HEK293T (cell line): ENCODE results near the gene CCT3.
"Not testable (repeated sequence)": the region's sequence is repeated elsewhere in the genome, so short reads cannot be mapped to it uniquely, and the experiment has no call there.

Experiments
- CTCF ChIA-PET: fragments of 350-600 bp; formaldehyde crosslinking; extraction: SDS; loops from one replicate; lab custom pipeline; 2021; ENCODE audit warnings: antibody characterized with exemption, inconsistent platforms; lab: Yijun Ruan, JAX
- POLR2A ChIA-PET: fragments of 350-600 bp; formaldehyde crosslinking; extraction: SDS; loops from one replicate; lab custom pipeline; 2020; ENCODE audit warnings: antibody characterized with exemption, inconsistent platforms; lab: Yijun Ruan, JAX
- DNase-seq: peaks from one replicate; pipeline ENCODE4 v3.0.0; 2012; ENCODE audit warnings: mixed read lengths; ENCODE audit errors: extremely low spot score
- ARNT ChIP-seq: fragments of 450-650 bp; IDR thresholded peaks from 2 replicates; pipeline ENCODE4 v1.6.1; 2017; ENCODE audit warnings: mild to moderate bottlenecking
- BHLHE40 ChIP-seq: fragments of 450-650 bp; IDR thresholded peaks from 2 replicates; pipeline ENCODE4 v1.6.1; 2016; ENCODE audit warnings: mild to moderate bottlenecking, moderate library complexity, borderline replicate concordance
- CTBP1 ChIP-seq: fragments of 450-650 bp; IDR thresholded peaks from 2 replicates; pipeline ENCODE4 v1.6.1; 2016; ENCODE audit warnings: borderline replicate concordance
- ELF4 ChIP-seq: fragments of 450-650 bp; IDR thresholded peaks from 2 replicates; pipeline ENCODE4 v1.6.1; 2017; ENCODE audit warnings: antibody characterized with exemption
- FOXA1 ChIP-seq: fragments of 450-650 bp; IDR thresholded peaks from 2 replicates; pipeline ENCODE4 v1.6.1; 2016; ENCODE audit warnings: mild to moderate bottlenecking
- FOXK2 ChIP-seq: fragments of 450-650 bp; IDR thresholded peaks from 2 replicates; pipeline ENCODE4 v1.6.1; 2016; ENCODE audit warnings: mild to moderate bottlenecking
- FOXM1 ChIP-seq: fragments of 450-650 bp; IDR thresholded peaks from 2 replicates; pipeline ENCODE4 v1.6.1; 2017; ENCODE audit warnings: mild to moderate bottlenecking, borderline replicate concordance
- HDGF ChIP-seq: fragments of 450-650 bp; IDR thresholded peaks from 2 replicates; pipeline ENCODE4 v1.6.1; 2017; ENCODE audit warnings: antibody characterized with exemption, borderline replicate concordance
- L3MBTL2 ChIP-seq: fragments of 450-650 bp; conservative IDR thresholded peaks from 2 replicates; pipeline ENCODE4 v1.6.1; 2016; ENCODE audit warnings: mild to moderate bottlenecking
- LEF1 ChIP-seq: fragments of 450-650 bp; IDR thresholded peaks from 2 replicates; pipeline ENCODE4 v1.6.1; 2017; ENCODE audit warnings: mild to moderate bottlenecking, borderline replicate concordance
- NFRKB ChIP-seq: fragments of 450-650 bp; IDR thresholded peaks from 2 replicates; pipeline ENCODE4 v1.6.1; 2016; ENCODE audit warnings: mild to moderate bottlenecking, moderate library complexity
- SP1 ChIP-seq: fragments of 450-650 bp; IDR thresholded peaks from 2 replicates; pipeline ENCODE4 v1.6.1; 2017
- SUZ12 ChIP-seq: fragments of 450-650 bp; IDR thresholded peaks from 2 replicates; pipeline ENCODE4 v1.6.1; 2016; ENCODE audit warnings: mild to moderate bottlenecking
- TARDBP ChIP-seq: fragments of 450-650 bp; IDR thresholded peaks from 2 replicates; pipeline ENCODE4 v1.6.1; 2016
- ZNF384 ChIP-seq: fragments of 450-650 bp; IDR thresholded peaks from 2 replicates; pipeline ENCODE4 v1.6.1; 2016
- TF ChIP-seq, protein P1 (sequence below): fragments of 450-650 bp; IDR thresholded peaks from 2 replicates; pipeline ENCODE4 v1.6.1; 2016

CCT3 gene

DNA sequence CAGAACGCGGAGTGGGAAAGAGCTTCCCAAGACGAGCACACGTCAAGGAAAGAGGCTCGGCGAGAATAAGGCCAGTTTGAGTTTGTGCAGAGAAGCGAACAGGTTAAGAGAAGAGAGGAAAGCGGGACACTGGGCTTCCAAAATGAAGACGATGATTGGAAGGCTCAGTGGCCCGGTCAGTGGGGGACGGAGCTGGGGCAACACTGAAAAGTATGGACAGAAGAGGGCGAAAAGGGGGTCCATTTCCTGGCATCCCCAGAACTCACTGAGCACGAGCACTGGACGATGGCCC is 258 bp downstream of the CCT3 start:
- ChIA-PET POLR2A (interaction anchor here (0.7 to 1.5 kb wide), 17 partner anchors 8 to 246 kb away, joined by 3 to 9 read pairs (median 3); partner anchors contain the start of genes PMF1 and SMG5), CTCF (interaction anchor here (1.0 kb wide), 1 partner anchor 48 kb away, joined by 3 read pairs; no protein-coding TSS in a partner anchor)

DNA sequence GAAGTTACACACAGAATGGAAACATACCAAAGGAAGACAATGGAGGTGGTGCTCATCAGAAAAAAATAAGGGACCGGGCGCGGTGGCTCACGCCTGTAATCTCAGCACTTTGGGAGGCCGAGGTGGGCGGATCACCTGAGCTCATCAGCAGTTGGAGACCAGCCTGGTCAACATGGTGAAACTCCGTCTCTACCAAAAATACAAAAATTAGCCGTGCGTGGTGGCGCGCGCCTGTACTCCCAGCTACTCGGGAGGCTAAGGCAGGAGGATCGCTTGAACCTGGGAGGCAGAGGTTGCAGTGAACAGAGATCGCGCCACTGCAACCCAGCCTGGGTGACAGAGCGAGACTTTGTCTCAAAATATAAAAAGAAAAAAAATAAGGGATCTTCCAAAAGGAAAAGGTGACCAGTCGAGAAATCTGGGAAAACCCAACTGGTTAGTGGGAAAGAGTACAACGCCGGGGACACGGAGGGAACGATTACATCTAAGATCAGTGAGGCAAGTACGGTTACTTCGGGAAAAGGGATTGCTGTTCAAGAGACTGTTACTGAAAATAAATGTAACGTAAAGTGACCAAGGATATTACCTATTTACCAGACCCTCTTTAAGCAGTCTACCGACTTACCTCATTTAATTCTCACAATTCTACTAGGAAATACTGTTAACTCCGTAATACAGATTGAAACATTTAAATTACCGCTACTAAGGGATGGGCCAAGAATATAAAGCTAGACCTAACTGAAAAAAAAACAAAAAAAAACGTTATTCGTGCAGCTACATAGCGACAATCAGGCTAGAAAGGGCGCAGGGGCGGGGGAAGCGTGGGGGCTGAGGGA is 822 bp downstream of the CCT3 start:
- ChIA-PET POLR2A (interaction anchor here (0.7 to 1.5 kb wide), 14 partner anchors 10 to 246 kb away, joined by 3 to 9 read pairs (median 3); partner anchors contain the start of genes PMF1 and SMG5), CTCF (interaction anchor here (0.6 to 1.0 kb wide), 4 partner anchors 9 to 48 kb away, joined by 3 to 5 read pairs (median 4); no protein-coding TSS in a partner anchor)
- DNase-seq, result no peak
- no peak for TF ChIP-seq ZNF384
- TF ChIP-seq, protein P1, sequence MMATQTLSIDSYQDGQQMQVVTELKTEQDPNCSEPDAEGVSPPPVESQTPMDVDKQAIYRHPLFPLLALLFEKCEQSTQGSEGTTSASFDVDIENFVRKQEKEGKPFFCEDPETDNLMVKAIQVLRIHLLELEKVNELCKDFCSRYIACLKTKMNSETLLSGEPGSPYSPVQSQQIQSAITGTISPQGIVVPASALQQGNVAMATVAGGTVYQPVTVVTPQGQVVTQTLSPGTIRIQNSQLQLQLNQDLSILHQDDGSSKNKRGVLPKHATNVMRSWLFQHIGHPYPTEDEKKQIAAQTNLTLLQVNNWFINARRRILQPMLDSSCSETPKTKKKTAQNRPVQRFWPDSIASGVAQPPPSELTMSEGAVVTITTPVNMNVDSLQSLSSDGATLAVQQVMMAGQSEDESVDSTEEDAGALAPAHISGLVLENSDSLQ, result no peak
- TF ChIP-seq ELF4, result no peak
- no peak for TF ChIP-seq FOXM1

More for the DNA sequence above, 258 bp downstream of the CCT3 start:
- no peak for DNase-seq
- TF ChIP-seq FOXA1 (no peak), NFRKB (no peak), ELF4 (no peak)

DNA sequence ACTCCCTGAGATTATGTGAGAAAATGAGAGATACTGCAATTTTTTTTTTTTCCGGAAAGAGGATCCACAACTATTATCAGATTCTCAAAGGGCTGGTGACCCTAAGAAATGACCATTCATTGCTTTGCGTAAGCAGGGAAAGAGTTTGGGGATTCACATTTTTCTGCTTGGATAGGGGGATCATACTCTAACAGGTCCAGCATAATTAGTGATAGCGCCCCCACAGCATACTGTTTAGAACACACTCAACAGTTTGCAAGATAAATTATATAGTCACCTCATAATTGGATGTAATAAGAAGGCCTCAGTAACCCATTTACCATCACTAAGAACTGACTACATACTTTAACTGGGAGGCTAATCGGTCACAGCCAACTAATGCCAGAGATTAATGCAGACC is 1.9 kb downstream of the CCT3 start:
- CTCF ChIA-PET, result interaction anchor here (0.7 kb wide), 1 partner anchor 10 kb away, joined by 5 read pairs; no protein-coding TSS in a partner anchor
- DNase-seq, result no peak
- POLR2A ChIA-PET, result interaction anchor here (1.4 kb wide), 1 partner anchor 54 kb away, joined by 3 read pairs; the partner anchor contains the start of gene SMG5
- TF ChIP-seq FOXK2 (no peak), SP1 (no peak), LEF1 (no peak), FOXM1 (no peak), ARNT (no peak), SUZ12 (no peak), CTBP1 (no peak)

DNA sequence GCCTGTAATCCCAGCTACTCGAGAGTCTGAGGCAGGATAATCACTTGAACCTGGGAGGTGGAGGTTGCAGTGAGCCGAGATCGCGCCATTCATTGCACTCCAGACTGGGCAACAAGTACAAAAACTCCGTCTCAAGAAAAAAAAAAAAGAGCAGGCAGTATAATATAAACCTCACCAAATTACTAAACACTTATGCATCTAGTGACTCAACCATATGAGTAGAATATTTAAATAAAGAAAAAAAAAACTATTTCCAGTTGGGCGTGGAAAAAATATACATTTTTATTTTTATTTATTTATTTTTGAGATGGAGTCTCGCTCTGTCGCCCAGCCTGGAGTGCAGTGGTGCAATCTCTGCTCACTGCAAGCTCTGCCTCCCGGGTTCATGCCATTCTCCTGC is 14.9 kb downstream of the CCT3 start:
- CTCF ChIA-PET, DNase-seq: not testable (repeated sequence)
- POLR2A ChIA-PET, result interaction anchor here (2.4 kb wide), 1 partner anchor 15 kb away, joined by 8 read pairs; the partner anchor contains the start of genes CCT3 and TSACC

GRCh38 chr1:156320560-156320959 is 17.5 kb downstream of the CCT3 start:
- DNase-seq, result no peak
- POLR2A ChIA-PET, result interaction anchor here (2.4 kb wide), 1 partner anchor 17 kb away, joined by 8 read pairs; the partner anchor contains the start of genes CCT3 and TSACC
- CTCF ChIA-PET, result interaction anchor here (1.0 kb wide), 1 partner anchor 38 kb away, joined by 3 read pairs; no protein-coding TSS in a partner anchor
- TF ChIP-seq LEF1, result no peak
- no peak for TF ChIP-seq NFRKB

- no peak for DNase-seq
- ChIA-PET POLR2A (interaction anchor here (0.6 to 1.0 kb wide), 4 partner anchors 18 to 42 kb away, joined by 3 to 4 read pairs (median 3); partner anchors contain the start of gene SMG5), CTCF (interaction anchor here (1.0 to 1.4 kb wide), 5 partner anchors 9 to 39 kb away, joined by 3 read pairs; no protein-coding TSS in a partner anchor)
- TF ChIP-seq LEF1 (no peak), ARNT (no peak)
Observed at GRCh38 chr1:156319664-156320063, 18.4 kb downstream of the CCT3 start.

DNA sequence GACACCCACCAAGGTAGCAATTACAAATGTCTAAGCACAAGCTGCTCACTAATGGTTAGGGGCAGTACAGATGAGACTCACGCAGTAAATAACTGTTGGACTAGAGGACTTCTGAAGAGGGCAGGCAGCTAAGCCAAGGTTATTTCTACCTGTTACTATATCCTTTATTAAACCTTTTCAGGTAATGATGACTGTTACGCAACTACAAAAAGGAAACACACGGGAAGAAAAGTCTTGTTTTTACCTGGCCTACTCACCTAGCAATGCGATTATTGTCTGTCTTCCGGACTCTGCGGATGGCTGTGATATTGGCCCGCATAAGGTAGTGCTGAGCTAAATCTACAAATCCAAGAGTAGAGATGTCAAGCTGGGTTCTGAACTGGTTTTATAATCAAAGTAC is 21.2 kb downstream of the CCT3 start:
- CTCF ChIA-PET, result interaction anchor here (0.6 to 0.7 kb wide), 2 partner anchors 42 to 97 kb away, joined by 3 read pairs; no protein-coding TSS in a partner anchor
- POLR2A ChIA-PET, result no interaction called here
- DNase-seq, result no peak
- no peak for TF ChIP-seq FOXM1
- TF ChIP-seq, protein P1, result no peak
- no peak for TF ChIP-seq ZNF384
- TF ChIP-seq TARDBP, result no peak
- TF ChIP-seq L3MBTL2, result no peak
- no peak for TF ChIP-seq BHLHE40
- TF ChIP-seq CTBP1, result no peak
- no peak for TF ChIP-seq NFRKB
- no peak for TF ChIP-seq ELF4
- no peak for TF ChIP-seq FOXK2
- no peak for TF ChIP-seq LEF1
- no peak for TF ChIP-seq FOXA1
- TF ChIP-seq HDGF, result no peak
- TF ChIP-seq SP1, result no peak
- no peak for TF ChIP-seq ARNT

GRCh38 chr1:156310962-156311361 is 27.1 kb downstream of the CCT3 start:
- no peak for DNase-seq
- TF ChIP-seq FOXA1 (no peak), SUZ12 (no peak), LEF1 (no peak), TARDBP (no peak), ARNT (no peak), ZNF384 (no peak), NFRKB (no peak), BHLHE40 (no peak)
- TF ChIP-seq, protein P1, result no peak
- POLR2A ChIA-PET, result interaction anchor here (1.0 kb wide), 1 partner anchor 29 kb away, joined by 3 read pairs; the partner anchor contains the start of gene SMG5
- CTCF ChIA-PET, result no interaction called here
